ENCODE data around the gene ATP6V0A1.

Gene ATP6V0A1

DNA sequence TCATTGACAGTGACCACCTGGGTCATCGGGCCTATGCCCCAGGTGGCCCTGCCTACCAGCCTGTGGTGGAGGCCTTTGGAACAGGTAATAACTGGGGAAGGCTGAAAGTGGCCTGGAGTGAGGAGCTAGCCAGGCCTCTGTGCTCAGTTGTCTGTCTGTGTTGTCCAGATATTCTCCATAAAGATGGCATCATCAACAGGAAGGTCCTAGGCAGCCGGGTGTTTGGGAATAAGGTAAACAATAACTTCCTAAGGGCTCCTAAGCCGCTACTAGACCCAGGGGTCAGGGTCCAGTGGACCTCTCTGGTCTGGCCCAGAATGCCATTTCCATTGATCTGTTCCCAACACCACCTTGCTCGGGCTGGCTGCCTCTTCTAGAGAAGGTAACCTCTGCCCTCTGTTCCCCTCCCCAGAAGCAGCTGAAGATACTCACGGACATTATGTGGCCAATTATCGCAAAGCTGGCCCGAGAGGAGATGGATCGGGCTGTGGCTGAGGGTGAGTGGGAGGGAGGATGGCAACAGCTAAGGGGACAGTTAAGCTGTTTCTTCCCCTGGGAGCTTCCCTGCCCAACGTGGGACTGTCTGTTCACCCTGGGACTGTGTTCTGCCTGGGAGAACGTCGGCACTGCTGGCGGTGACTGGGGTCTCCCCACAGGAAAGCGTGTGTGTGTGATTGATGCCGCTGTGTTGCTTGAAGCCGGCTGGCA is 106.3 kb downstream of the ATP6V0A1 start:
- no peak for DNase-seq (ENCODE audit: low read depth)
- no peak overlapping the region for H3K4me3 ChIP-seq (ENCODE audit: control insufficient read depth, low read depth, low read length)
- TF ChIP-seq, protein P1, sequence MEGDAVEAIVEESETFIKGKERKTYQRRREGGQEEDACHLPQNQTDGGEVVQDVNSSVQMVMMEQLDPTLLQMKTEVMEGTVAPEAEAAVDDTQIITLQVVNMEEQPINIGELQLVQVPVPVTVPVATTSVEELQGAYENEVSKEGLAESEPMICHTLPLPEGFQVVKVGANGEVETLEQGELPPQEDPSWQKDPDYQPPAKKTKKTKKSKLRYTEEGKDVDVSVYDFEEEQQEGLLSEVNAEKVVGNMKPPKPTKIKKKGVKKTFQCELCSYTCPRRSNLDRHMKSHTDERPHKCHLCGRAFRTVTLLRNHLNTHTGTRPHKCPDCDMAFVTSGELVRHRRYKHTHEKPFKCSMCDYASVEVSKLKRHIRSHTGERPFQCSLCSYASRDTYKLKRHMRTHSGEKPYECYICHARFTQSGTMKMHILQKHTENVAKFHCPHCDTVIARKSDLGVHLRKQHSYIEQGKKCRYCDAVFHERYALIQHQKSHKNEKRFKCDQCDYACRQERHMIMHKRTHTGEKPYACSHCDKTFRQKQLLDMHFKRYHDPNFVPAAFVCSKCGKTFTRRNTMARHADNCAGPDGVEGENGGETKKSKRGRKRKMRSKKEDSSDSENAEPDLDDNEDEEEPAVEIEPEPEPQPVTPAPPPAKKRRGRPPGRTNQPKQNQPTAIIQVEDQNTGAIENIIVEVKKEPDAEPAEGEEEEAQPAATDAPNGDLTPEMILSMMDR (IDR thresholded peaks at IDR 0.05; ENCODE audit: control insufficient read depth, insufficient read depth, low read depth, low read length, missing control alignments): no peak

DNA sequence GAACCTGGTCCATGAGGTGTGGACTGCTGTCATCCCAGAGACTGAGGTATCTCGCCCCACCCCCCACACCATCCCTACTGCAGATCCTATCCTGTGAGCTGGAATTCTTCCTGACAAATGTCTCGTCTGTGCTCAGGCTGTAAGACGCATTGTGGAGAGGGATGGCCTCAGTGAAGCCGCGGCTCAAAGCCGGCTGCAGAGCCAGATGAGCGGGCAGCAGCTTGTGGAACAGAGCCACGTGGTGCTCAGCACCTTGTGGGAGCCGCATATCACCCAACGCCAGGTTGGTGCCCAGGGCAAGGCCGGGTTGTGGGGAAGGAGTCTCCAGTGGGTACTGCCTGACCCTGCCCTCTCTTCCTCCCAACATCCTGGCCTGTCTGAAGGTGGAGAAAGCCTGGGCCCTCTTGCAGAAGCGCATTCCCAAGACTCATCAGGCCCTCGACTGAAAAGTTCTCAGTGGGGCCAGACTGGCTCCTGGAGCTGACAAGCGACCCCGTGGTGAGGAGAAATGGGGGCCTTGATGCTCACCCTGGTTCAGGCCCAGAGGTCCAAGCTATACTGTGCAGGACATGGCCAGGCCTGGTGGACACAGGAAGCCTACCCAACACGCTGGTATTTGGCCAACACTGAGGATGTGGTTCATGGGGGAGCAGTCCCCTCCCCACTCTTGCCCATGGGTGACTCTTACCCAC is 107.0 kb downstream of the ATP6V0A1 start:
- DNase-seq (ENCODE audit: low read depth): no peak
- TF ChIP-seq, protein P1 (IDR thresholded peaks at IDR 0.05; ENCODE audit: control insufficient read depth, insufficient read depth, low read depth, low read length, missing control alignments): no peak
- H3K4me3 ChIP-seq (ENCODE audit: control insufficient read depth, low read depth, low read length): no peak overlapping the region

DNA sequence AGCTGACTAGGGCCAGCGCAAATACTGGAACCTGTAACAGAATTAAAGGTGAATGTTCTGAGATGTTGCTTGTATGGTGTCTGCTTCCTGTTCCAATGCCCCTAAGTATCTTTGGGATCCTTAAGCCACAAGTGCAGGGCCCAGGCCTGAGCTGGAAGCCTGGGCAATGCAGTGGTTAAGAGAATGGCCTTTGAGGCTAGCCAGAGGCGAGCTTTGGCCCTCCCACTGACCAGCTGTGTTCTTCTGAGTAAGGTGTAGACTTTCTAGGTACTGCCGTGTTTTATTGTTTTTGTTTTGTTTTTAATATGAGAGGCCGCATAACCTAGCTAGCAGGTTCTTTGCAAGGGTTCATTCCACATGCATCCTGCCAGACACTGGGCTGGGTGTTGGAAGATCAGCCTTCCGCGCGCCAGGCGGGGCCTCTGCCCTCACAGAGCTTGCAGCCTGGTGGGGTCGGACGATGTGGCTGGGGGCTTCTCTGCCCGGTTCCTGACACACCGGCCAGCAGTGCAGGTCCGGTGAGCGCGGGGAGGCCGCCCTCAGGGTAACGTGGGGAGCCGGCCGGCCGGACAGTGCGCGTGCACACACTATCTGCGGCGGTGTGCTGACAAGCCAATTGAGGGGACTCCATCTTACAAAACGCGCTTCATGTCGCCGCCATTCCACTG is 107.7 kb downstream of the ATP6V0A1 start:
- peak overlapping the region; percentile 96 for H3K4me3 ChIP-seq (ENCODE audit: control insufficient read depth, low read depth, low read length)
- no peak for DNase-seq (ENCODE audit: low read depth)
- TF ChIP-seq, protein P1 (IDR thresholded peaks at IDR 0.05; ENCODE audit: control insufficient read depth, insufficient read depth, low read depth, low read length, missing control alignments): no peak

DNA sequence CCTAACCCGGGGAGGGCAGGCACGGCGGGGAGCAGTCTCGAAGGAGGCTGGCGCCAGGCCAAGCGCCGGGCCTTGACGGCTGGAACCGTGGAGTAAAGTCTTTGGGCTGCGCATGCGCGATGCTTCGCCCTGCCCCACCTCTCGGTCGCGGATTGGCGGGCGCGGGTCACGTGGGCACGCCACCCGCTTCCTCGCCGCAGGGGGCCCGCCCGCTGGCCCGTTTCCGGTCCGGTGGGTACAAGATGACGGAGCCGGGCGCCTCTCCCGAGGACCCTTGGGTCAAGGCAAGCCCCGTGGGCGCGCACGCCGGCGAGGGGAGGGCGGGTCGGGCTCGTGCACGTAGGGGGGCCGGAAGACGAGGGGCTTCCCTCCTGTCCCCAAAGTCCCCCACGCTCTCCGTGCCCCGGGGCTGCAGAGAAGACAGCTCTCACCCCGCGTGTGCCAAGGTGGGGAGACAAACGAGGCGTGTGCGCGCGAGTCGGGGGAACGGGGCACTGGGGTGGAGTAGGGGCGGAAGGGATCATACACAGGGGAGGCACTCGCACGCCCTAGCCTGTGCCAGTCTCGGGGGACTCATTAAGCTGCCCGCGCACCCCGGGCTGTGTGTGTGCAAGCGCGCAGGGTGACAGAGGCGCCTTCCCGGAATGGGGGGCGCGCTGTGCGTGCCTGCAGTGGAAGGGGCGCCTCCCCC is 108.3 kb downstream of the ATP6V0A1 start, which contains the start of gene MLX:
TSS of gene MLX (plus strand) at position 218 of the 691 bp plus-strand sequence. CDS start at position 243, 25 bp downstream.
- TF ChIP-seq, protein P1 (IDR thresholded peaks at IDR 0.05; ENCODE audit: control insufficient read depth, insufficient read depth, low read depth, low read length, missing control alignments): no peak
- peak within 1 kb of the TSS; percentile 96 for H3K4me3 ChIP-seq (ENCODE audit: control insufficient read depth, low read depth, low read length)
- peak; percentile 39 for DNase-seq (ENCODE audit: low read depth)

DNA sequence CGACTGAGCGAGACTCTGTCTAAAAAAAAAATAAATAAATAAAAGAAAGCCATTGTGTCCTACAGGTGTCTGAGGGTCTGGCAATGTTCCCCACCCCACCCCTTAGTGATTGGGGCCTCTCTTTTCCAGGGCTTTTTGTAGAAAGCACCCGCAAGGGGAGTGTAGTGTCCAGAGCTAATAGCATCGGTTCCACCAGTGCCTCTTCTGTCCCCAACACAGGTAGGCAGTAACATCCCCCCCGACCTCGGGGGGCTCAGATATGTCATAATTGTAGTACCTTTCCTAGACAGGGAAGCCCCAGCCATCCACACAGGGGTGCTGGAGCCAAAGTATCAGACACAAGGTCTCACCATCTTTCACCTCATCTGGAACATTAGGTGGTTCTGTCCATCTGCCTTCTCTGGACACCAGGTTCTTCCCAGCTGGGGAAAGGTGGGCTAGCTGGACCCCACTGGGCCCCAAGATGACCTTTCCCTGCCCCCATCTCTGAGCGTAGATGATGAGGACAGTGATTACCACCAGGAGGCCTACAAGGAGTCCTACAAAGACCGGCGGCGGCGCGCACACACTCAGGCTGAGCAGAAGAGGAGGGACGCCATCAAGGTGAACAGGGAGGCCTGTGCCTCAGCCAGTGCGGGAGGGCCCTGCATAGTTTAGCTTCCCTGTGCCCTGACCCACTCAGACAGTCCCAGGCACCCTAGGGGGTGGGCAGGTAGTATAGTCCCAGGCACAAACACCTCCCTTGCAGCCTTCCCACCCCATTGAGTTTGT is 109.8 kb downstream of the ATP6V0A1 start:
- TF ChIP-seq, protein P1 (IDR thresholded peaks at IDR 0.05; ENCODE audit: control insufficient read depth, insufficient read depth, low read depth, low read length, missing control alignments): no peak
- no peak for DNase-seq (ENCODE audit: low read depth)
- H3K4me3 ChIP-seq (ENCODE audit: control insufficient read depth, low read depth, low read length): no peak overlapping the region
